Right lobe of liver (tissue), 6 donors: ENCODE results near the gene SPRYD3. TPM values are rescaled to one million over a fixed set of nuclear protein-coding genes. Genes with fewer than 3 reads are reported as not detected.
"Not testable (repeated sequence)": the region's sequence is repeated elsewhere in the genome, so short reads cannot be mapped to it uniquely, and the experiment has no call there.

Source experiments
- ATAC-seq, 4 donors: fragments of 200-7000 bp; cut with Tn5 transposase; one replicate each; pipeline ENCODE4 v1.9.1; 2020; ENCODE audit warnings: mild to moderate bottlenecking in 4 of 4, moderate library complexity in 4 of 4
- DNase-seq, 3 donors: peaks; one replicate each; pipeline ENCODE4 v3.0.0-alpha.2; 2020
- H3K27ac ChIP-seq, 3 donors: fragments of 200-600 bp; one replicate each; pipeline ENCODE4 v1.8.0; 2022
- H3K27me3 ChIP-seq, 2 donors: fragments of 200-600 bp; one replicate each; pipeline ENCODE4 v1.8.0; 2022
- H3K36me3 ChIP-seq, 4 donors: fragments of 200-600 bp; sonication (generic) in 1 of 4; one replicate each; pipeline versions ENCODE4 v1.5.1 to v1.8.0; 2017 to 2022; ENCODE audit warnings: control low read depth in 1 of 4
- H3K4me1 ChIP-seq, 4 donors: fragments of 200-600 bp; sonication (generic) in 1 of 4; one replicate each; pipeline versions ENCODE4 v1.5.1 to v1.8.0; 2017 to 2022; ENCODE audit warnings: control low read depth in 1 of 4
- H3K4me3 ChIP-seq, 3 donors: fragments of 200-600 bp; one replicate each; pipeline ENCODE4 v1.8.0; 2022
- H3K9me3 ChIP-seq, 4 donors: fragments of 200-600 bp; sonication (generic) in 1 of 4; one replicate each; pipeline versions ENCODE4 v1.5.1 to v1.8.0; 2017 to 2022; ENCODE audit warnings: control low read depth in 1 of 4
- POLR2A ChIP-seq: fragments of 450-650 bp; IDR thresholded peaks from one replicate; pipeline ENCODE4 v1.6.1; 2017; ENCODE audit warnings: antibody characterized with exemption, mild to moderate bottlenecking
- WGBS: methylation state at CpG from one replicate; pipeline ENCODE4 v1.1.6; 2018; ENCODE audit warnings: low coverage, low lambda C conversion rate; ENCODE audit not compliant: insufficient coverage; ENCODE audit errors: missing lambda C conversion rate; 5-methylcytosine and 5-hydroxymethylcytosine counted together
- intact Hi-C, 2 donors: fragments of 100-400 bp; cut with DNase I; formaldehyde crosslinking; loops; one replicate each; pipeline versions ENCODE4 v1.11.2 to v1.14.1; 2022
- microRNA-seq, 2 donors: library from miRNA; unstranded; fragments of <30 nt; microRNA quantifications; one replicate each; pipeline ENCODE4, GENCODE V29; 2019 to 2020
- small RNA-seq, 2 experiments: library from RNA; depleted of rRNA; stranded (forward); fragments of <200 nt; gene quantifications; one replicate each; pipeline ENCODE3, GENCODE V24; 2016
- total RNA-seq, 6 experiments: library from RNA; depleted of rRNA in 2 of 6; stranded (reverse); fragments of >200 nt in 2 of 6; fragmentation: NEBNext Ultra II Directional in 3 of 6; extraction: Animal tissue kit (Norgen Biotek cat#: 25700) in 3 of 6; gene quantifications; one replicate each; pipeline versions ENCODE4 v1.1.0 to v1.2.4, GENCODE V29; 2016 to 2023
- TF ChIP-seq, protein P1 (sequence below), 4 donors: fragments of 200-600 bp in 3 of 4; fragments of 450-650 bp in 1 of 4; IDR thresholded peaks; one replicate each; pipeline versions ENCODE4 v1.5.1 to v1.8.0; 2016 to 2022; ENCODE audit warnings: antibody characterized with exemption in 4 of 4, mild to moderate bottlenecking in 2 of 4
- donor health status: DM: no; HTN: yes; CAD: no.
- donor health status: DM: no; HTN: no; CAD: no.
- donor health status: DM: no; HTN: no; CAD: no.
- donor health status: DM: no; HTN: yes; CAD: no.
- donor health status: DM: no; HTN: yes; CAD: no.

SPRYD3 gene
- total RNA-seq, 6 experiments from 2014 or later = 12.3 to 18.2 (median 14.4) TPM

DNA sequence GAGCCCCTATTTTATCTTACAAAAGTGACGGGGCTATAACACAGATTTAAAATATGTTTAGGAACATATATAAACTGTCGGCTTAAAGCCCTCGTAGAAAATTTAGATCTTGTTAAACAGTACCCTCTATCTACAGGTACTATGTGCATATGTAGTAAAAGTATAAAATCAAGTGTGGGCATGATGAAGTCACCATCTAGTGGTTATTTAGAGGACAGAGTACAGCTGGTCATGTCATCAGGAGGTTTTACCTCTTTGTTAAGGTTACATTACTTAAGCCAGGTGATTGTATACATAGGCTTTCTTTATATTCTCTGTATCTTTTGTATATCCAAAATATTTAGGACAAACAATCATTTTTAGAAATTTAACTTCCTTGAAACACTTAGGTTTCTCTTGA is 47.6 kb downstream of the SPRYD3 start:
- Histone ChIP-seq H3K27ac (no peak overlapping the region), H3K4me3 (no peak overlapping the region), H3K36me3 (peaks cover 0 to 91% (median 61%) of the 10 kb centered on the region in 4 donors), H3K4me1 (no peaks in the 10 kb centered on the region), H3K9me3 (no peaks in the 10 kb centered on the region), H3K27me3 (no peaks in the 10 kb centered on the region)
- intact Hi-C loops = no loop called here
- TF ChIP-seq POLR2A = no peak
- TF ChIP-seq, protein P1, sequence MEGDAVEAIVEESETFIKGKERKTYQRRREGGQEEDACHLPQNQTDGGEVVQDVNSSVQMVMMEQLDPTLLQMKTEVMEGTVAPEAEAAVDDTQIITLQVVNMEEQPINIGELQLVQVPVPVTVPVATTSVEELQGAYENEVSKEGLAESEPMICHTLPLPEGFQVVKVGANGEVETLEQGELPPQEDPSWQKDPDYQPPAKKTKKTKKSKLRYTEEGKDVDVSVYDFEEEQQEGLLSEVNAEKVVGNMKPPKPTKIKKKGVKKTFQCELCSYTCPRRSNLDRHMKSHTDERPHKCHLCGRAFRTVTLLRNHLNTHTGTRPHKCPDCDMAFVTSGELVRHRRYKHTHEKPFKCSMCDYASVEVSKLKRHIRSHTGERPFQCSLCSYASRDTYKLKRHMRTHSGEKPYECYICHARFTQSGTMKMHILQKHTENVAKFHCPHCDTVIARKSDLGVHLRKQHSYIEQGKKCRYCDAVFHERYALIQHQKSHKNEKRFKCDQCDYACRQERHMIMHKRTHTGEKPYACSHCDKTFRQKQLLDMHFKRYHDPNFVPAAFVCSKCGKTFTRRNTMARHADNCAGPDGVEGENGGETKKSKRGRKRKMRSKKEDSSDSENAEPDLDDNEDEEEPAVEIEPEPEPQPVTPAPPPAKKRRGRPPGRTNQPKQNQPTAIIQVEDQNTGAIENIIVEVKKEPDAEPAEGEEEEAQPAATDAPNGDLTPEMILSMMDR (IDR thresholded peaks at IDR 0.05) = peak in 3 of 4 donors; percentile 13 to 16 (median 15)
- ATAC-seq (peak in 2 of 4 donors; percentile 46 to 48), DNase-seq (no peak)
- 93% methylated on average over 3 of the region's 3 CpGs for WGBS

DNA sequence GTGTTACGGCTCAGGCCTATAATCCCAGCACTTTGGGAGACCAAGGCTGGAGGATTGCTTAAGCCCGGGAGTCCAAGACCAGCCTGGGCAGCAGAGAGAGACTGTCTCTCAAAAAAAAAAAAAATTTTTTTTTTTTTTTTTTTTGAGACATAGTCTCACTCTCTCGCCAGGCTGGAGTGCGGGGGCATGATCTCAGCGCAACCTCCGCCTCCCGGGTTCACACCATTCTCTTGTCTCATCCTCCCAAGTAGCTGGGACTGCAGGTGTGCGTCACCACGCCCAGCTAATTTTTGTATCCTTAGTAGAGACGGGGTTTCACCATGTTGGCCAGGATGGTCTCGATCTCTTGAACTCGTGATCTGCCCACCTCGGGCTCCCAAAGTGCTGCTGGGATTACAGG is 52.2 kb downstream of the SPRYD3 start:
- H3K4me3 ChIP-seq, H3K27me3 ChIP-seq, H3K9me3 ChIP-seq, ATAC-seq, H3K4me1 ChIP-seq, DNase-seq, intact Hi-C loops, H3K27ac ChIP-seq: not testable (repeated sequence)
- 78% methylated on average over 6 of the region's 13 CpGs for WGBS
- peaks cover 22 to 93% (median 58%) of the 10 kb centered on the region in 4 donors for H3K36me3 ChIP-seq

DNA sequence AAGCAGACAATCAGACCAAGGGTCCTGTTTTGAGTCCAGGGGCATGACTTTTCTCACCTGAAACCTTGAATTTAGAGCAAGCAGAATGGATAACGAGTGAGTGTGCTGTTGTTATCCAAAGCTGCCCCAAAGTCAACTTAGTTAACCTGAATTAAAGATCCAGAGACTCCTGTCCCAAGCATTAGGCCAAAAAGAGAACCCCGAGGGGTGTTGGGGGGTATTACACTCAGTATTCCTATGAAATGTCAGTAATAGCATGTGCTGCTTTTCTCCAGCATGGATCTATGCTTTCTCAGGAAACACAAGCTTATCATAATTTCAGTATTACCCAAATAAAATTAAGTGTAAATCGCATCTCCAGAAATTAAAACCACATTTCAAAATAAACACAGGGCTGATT is 53.9 kb downstream of the SPRYD3 start:
- no peak for DNase-seq
- no peaks in the 10 kb centered on the region for H3K4me1 ChIP-seq
- H3K36me3 ChIP-seq = peaks cover 27 to 94% (median 62%) of the 10 kb centered on the region in 4 donors
- H3K27ac ChIP-seq = no peak overlapping the region
- TF ChIP-seq, protein P1 (IDR thresholded peaks at IDR 0.05) = no peak
- no peak for TF ChIP-seq POLR2A
- no peak for ATAC-seq
- H3K9me3 ChIP-seq = no peaks in the 10 kb centered on the region
- WGBS = 66% methylated on average over 3 of the region's 3 CpGs
- intact Hi-C loops = no loop called here
- H3K4me3 ChIP-seq = no peak overlapping the region
- no peaks in the 10 kb centered on the region for H3K27me3 ChIP-seq

DNA sequence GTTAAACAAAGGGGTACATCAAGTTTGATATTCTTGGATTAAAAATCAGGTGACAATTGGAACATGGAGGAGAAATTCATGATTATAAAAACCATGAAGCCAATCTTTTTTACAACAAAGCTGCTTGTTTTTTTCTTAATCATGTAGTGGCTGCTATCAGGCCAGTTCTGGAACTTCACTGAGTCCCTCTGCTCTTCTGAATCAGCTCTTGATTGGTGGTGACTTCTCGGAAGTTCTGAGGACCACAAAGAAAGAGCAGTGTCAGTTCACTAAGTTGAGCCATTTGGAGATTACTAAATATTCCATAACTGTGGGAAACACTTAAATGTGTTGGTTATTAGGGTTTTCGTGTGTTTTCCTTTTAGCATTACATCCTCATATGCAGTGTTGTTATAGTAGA is 64.5 kb downstream of the SPRYD3 start:
- intact Hi-C loops = no loop called here
- WGBS = 75% methylated on average over 2 of the region's 2 CpGs
- DNase-seq (no peak), ATAC-seq (no peak)
- no peaks in the 10 kb centered on the region for H3K27me3 ChIP-seq
- H3K4me3 ChIP-seq = no peak overlapping the region
- no peaks in the 10 kb centered on the region for H3K9me3 ChIP-seq
- peaks cover 0 to 51% (median 17%) of the 10 kb centered on the region in 4 donors for H3K4me1 ChIP-seq
- TF ChIP-seq, protein P1 (IDR thresholded peaks at IDR 0.05) = no peak
- no peak for TF ChIP-seq POLR2A
- H3K36me3 ChIP-seq = peaks cover 0 to 40% (median 15%) of the 10 kb centered on the region in 4 donors
- no peak overlapping the region for H3K27ac ChIP-seq

Small RNAs within 50 kb of the gene (microRNA-seq; reads per million reads assigned to microRNA genes)
- gene MIR6757 = 0.58 to 1.3 reads per million in 2 donors

Small RNAs within 50 kb of the gene (small RNA-seq; reads per million reads assigned to genes)
- 0 reads per million in 2 experiments for gene MIR6757

Other genes with a start within 250 kb of the SPRYD3 start
- not detected for gene KRT79, start 245.1 kb downstream of the SPRYD3 start, total RNA-seq
- not detected for gene KRT78, start 230.4 kb downstream of the SPRYD3 start, total RNA-seq
- 1,000 to 10,000 TPM in 1 of 6 experiments, 100 to 1,000 TPM in 5; 149 to 1,003 (median 436) TPM for gene KRT8, start 174.3 kb downstream of the SPRYD3 start, total RNA-seq
- gene KRT18, start 130.3 kb downstream of the SPRYD3 start, total RNA-seq = 1,000 to 10,000 TPM in 2 of 6 experiments, 100 to 1,000 TPM in 4; 148 to 1,377 (median 478) TPM
- gene EIF4B, start 72.9 kb downstream of the SPRYD3 start, total RNA-seq = 100 to 1,000 TPM; 143 to 270 (median 180) TPM
- 100 to 1,000 TPM in 3 of 6 experiments, 10 to 100 TPM in 3; 50.5 to 139 (median 86.9) TPM for gene TNS2, start 29.3 kb downstream of the SPRYD3 start, total RNA-seq
- 10 to 100 TPM in 2 of 6 experiments, 1 to 10 TPM in 4; 1.7 to 25.4 (median 4.9) TPM for gene IGFBP6, start 18.3 kb upstream of the SPRYD3 start, total RNA-seq
- 1 to 10 TPM in 3 of 6 experiments, under 1 TPM in 3; 0.62 to 3.4 (median 0.99) TPM for gene SOAT2, start 24.1 kb upstream of the SPRYD3 start, total RNA-seq
- gene ZNF740, start 101.3 kb upstream of the SPRYD3 start, total RNA-seq = 10 to 100 TPM in 5 of 6 experiments, 1 to 10 TPM in 1; 5.5 to 24.4 (median 19.2) TPM
- 10 to 100 TPM; 20.6 to 54.2 (median 37.1) TPM for gene CSAD, start 101.5 kb upstream of the SPRYD3 start, total RNA-seq
- gene ITGB7, start 127.9 kb upstream of the SPRYD3 start, total RNA-seq = 1 to 10 TPM; 2.9 to 8.0 (median 3.9) TPM
- 1 to 10 TPM; 1.9 to 2.4 (median 2.1) TPM for gene RARG, start 152.8 kb upstream of the SPRYD3 start, total RNA-seq
- gene ESPL1, start 188.9 kb upstream of the SPRYD3 start, total RNA-seq = 10 to 100 TPM in 2 of 6 experiments, 1 to 10 TPM in 3, under 1 TPM in 1; 0.04 to 15.0 (median 4.5) TPM
- 100 to 1,000 TPM; 122 to 170 (median 146) TPM for gene PFDN5, start 216.2 kb upstream of the SPRYD3 start, total RNA-seq
- 10 to 100 TPM; 17.6 to 27.1 (median 20.8) TPM for gene MYG1, start 220.3 kb upstream of the SPRYD3 start, total RNA-seq
- 10 to 100 TPM; 22.0 to 29.1 (median 26.7) TPM for gene AAAS, start 242.2 kb upstream of the SPRYD3 start, total RNA-seq